Caco-2 (cell line): ENCODE data around the gene IDH3B. TPM values are rescaled to one million over a fixed set of nuclear protein-coding genes. Genes with fewer than 3 reads are reported as not detected.

Experiments
- BruUV-seq: library from RNA; stranded (reverse); fragments of 400-500 nt; replicated peaks from 2 replicates; lab custom pipeline; 2021; lab: Mats Ljungman, UMichigan
- CTCF ChIA-PET: fragments of 300-600 bp; sonication (Branson Sonifier 250); formaldehyde crosslinking; loops from one replicate; lab custom pipeline; 2022; ENCODE audit warnings: antibody characterized with exemption; lab: Charles Lee
- POLR2A ChIA-PET: fragments of 300-600 bp; sonication (Branson Sonifier 250); formaldehyde crosslinking; loops from one replicate; lab custom pipeline; 2022; ENCODE audit warnings: antibody characterized with exemption; lab: Charles Lee
- DNase-seq, 2 experiments: peaks; one replicate each; pipeline versions ENCODE4 v3.0.0 to v3.0.0-alpha.2; 2020 to 2022
- H3K27me3 ChIP-seq: replicated peaks from 2 replicates; pipeline ENCODE4 v1.6.0; 2011; ENCODE audit warnings: low read length; ENCODE audit not compliant: control insufficient read depth, insufficient read depth
- H3K36me3 ChIP-seq: 2 replicates; pipeline ENCODE4 v1.5.1; 2011; ENCODE audit warnings: low read length; ENCODE audit not compliant: control insufficient read depth, insufficient read depth
- H3K4me1 ChIP-seq: fragments of 250-450 bp; sonication (Bioruptor Pico); 2 replicates; pipeline ENCODE4 v1.5.1; 2020; ENCODE audit warnings: mild to moderate bottlenecking
- H3K4me3 ChIP-seq: 2 replicates; pipeline ENCODE4 v1.5.1; 2011; ENCODE audit warnings: low read depth, mild to moderate bottlenecking, control low read depth, low read length
- H3K9me3 ChIP-seq: fragments of 250-450 bp; sonication (Bioruptor Pico); 2 replicates; pipeline ENCODE4 v1.5.1; 2020; ENCODE audit warnings: mild to moderate bottlenecking, moderate library complexity
- H3K27ac Mint-ChIP-seq: one replicate; pipeline ENCODE4 v1.8.0; 2022; ENCODE audit warnings: mixed read lengths; ENCODE audit not compliant: unreplicated experiment
- H3K27me3 Mint-ChIP-seq: one replicate; pipeline ENCODE4 v1.8.0; 2022; ENCODE audit warnings: mixed read lengths; ENCODE audit not compliant: insufficient read depth, unreplicated experiment
- H3K36me3 Mint-ChIP-seq: one replicate; pipeline ENCODE4 v1.8.0; 2022; ENCODE audit warnings: mild to moderate bottlenecking, mixed read lengths; ENCODE audit not compliant: insufficient read depth, unreplicated experiment
- H3K4me1 Mint-ChIP-seq: one replicate; pipeline ENCODE4 v1.8.0; 2022; ENCODE audit warnings: low read depth, mixed read lengths; ENCODE audit not compliant: unreplicated experiment
- H3K4me3 Mint-ChIP-seq: one replicate; pipeline ENCODE4 v1.8.0; 2022; ENCODE audit warnings: mild to moderate bottlenecking, moderate library complexity, mixed read lengths; ENCODE audit not compliant: unreplicated experiment
- H3K9me3 Mint-ChIP-seq: one replicate; pipeline ENCODE4 v1.8.0; 2022; ENCODE audit warnings: mixed read lengths; ENCODE audit not compliant: unreplicated experiment
- intact Hi-C: fragments of 100-400 bp; cut with micrococcal nuclease; formaldehyde crosslinking; loops from one replicate; pipeline ENCODE4 v1.10.0; 2022; ENCODE audit not compliant: unreplicated experiment
- total RNA-seq: library from RNA; stranded (reverse); gene quantifications from 2 replicates; pipeline ENCODE4 v1.2.3, GENCODE V29; 2022
- TF ChIP-seq, protein P1 (sequence below), 2 experiments: fragments of 200-600 bp in 1 of 2; IDR thresholded peaks; 1 replicate in 1 of 2; 2 replicates in 1 of 2; pipeline versions ENCODE4 v1.5.1 to v1.8.0; 2011 to 2022; ENCODE audit warnings: antibody characterized with exemption in 1 of 2, control low read depth in 1 of 2, inconsistent platforms in 1 of 2, low read depth in 1 of 2, low read length in 1 of 2, mild to moderate bottlenecking in 1 of 2, moderate library complexity in 1 of 2; ENCODE audit not compliant: insufficient read depth in 1 of 2, severe bottlenecking in 1 of 2, unreplicated experiment in 1 of 2

The IDH3B gene
- total RNA-seq, 1 experiment from 2014 or later = 137 TPM

DNA sequence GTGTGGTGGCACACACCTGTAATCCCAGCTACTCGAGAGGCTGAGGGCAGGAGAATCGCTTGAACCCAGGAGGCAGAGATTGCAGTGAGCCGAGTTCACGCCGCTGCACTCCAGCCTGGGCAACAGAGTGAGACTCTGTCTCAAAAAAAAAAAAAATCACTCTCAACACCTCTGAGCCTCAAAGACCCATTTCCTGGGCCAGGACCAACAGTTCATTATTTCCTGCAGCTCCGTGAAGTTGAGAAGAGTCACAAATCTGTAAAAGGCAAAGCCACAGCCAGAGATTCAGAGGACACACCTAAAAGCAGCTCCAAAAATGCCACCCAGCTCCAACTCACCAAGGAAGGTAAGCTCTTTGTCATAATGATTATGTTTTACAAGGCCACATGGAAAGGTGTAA, 26.8 kb downstream of the IDH3B start:
- intact Hi-C loops = no loop called here
- no peak overlapping the region for H3K4me3 Mint-ChIP-seq
- no peaks in the 10 kb centered on the region for H3K4me1 ChIP-seq
- no peaks in the 10 kb centered on the region for H3K4me1 Mint-ChIP-seq
- H3K36me3 Mint-ChIP-seq = no peaks in the 10 kb centered on the region
- ChIA-PET CTCF (no interaction called here), POLR2A (interaction anchor here (0.6 kb wide), 1 partner anchor 15 kb away, joined by 4 read pairs; the partner anchor contains the start of gene NOP56)
- no peak overlapping the region for H3K4me3 ChIP-seq
- no peaks in the 10 kb centered on the region for H3K9me3 Mint-ChIP-seq
- BruUV-seq = no TSS peak
- no peak for DNase-seq
- no peaks in the 10 kb centered on the region for H3K36me3 ChIP-seq
- H3K9me3 ChIP-seq = no peaks in the 10 kb centered on the region
- TF ChIP-seq, protein P1, sequence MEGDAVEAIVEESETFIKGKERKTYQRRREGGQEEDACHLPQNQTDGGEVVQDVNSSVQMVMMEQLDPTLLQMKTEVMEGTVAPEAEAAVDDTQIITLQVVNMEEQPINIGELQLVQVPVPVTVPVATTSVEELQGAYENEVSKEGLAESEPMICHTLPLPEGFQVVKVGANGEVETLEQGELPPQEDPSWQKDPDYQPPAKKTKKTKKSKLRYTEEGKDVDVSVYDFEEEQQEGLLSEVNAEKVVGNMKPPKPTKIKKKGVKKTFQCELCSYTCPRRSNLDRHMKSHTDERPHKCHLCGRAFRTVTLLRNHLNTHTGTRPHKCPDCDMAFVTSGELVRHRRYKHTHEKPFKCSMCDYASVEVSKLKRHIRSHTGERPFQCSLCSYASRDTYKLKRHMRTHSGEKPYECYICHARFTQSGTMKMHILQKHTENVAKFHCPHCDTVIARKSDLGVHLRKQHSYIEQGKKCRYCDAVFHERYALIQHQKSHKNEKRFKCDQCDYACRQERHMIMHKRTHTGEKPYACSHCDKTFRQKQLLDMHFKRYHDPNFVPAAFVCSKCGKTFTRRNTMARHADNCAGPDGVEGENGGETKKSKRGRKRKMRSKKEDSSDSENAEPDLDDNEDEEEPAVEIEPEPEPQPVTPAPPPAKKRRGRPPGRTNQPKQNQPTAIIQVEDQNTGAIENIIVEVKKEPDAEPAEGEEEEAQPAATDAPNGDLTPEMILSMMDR (IDR thresholded peaks at IDR 0.05; ENCODE audit: insufficient read depth in 1 of 2, low read depth in 1 of 2, low read length in 1 of 2, severe bottlenecking in 1 of 2, unreplicated experiment in 1 of 2) = no peak
- H3K27ac Mint-ChIP-seq = no peak overlapping the region
- no peaks in the 10 kb centered on the region for H3K27me3 ChIP-seq
- no peaks in the 10 kb centered on the region for H3K27me3 Mint-ChIP-seq

DNA sequence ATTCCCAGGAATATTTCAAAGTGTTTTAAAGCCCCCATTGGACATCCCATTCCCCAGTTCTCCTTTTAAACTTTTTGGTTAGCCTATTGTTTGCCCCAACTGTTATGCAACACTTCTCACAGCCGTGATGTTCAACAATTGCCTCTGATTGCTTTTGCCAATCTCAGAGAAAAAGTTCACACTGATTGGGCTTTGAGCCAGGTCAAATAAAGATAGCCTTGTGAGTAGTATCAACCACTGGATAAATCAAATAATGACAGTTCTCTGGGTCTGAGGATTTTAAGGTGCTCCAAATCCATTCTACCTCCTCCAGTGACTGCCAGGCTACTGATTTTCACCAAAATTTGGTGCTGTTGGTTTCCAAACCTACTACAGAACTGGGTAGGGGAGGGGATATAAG, 30.6 kb downstream of the IDH3B start:
- H3K4me3 Mint-ChIP-seq = no peak overlapping the region
- Histone ChIP-seq H3K36me3 (no peaks in the 10 kb centered on the region), H3K4me1 (no peaks in the 10 kb centered on the region), H3K4me3 (no peak overlapping the region), H3K27me3 (no peaks in the 10 kb centered on the region), H3K9me3 (no peaks in the 10 kb centered on the region)
- CTCF ChIA-PET = no interaction called here
- peaks cover 5% of the 10 kb centered on the region for H3K27me3 Mint-ChIP-seq
- DNase-seq = no peak
- TF ChIP-seq, protein P1 (IDR thresholded peaks at IDR 0.05; ENCODE audit: insufficient read depth in 1 of 2, low read depth in 1 of 2, low read length in 1 of 2, severe bottlenecking in 1 of 2, unreplicated experiment in 1 of 2) = no peak
- intact Hi-C loops = no loop called here
- H3K9me3 Mint-ChIP-seq = no peaks in the 10 kb centered on the region
- no peak overlapping the region for H3K27ac Mint-ChIP-seq
- H3K4me1 Mint-ChIP-seq = no peaks in the 10 kb centered on the region
- no peaks in the 10 kb centered on the region for H3K36me3 Mint-ChIP-seq
- POLR2A ChIA-PET = no interaction called here
- no TSS peak for BruUV-seq

DNA sequence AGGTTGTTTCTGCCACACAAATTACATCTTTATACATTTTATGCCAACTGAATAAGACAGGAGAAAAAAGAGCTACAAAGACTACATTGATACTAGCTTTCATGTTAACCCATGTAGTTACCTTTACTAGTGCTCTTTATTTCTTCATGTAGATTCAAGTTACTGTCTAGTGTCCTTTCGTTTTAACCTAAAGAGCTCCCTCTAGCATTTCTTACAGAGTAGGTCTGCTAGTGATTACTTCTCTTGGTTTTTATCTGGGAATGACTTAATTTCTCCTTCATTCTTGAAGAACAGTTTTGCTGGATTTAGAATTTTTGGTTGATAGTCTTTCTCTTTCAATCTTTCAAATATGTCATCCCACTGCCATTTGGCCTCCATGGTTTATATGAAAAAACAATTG, 32.8 kb downstream of the IDH3B start:
- DNase-seq = no peak
- no peaks in the 10 kb centered on the region for H3K36me3 Mint-ChIP-seq
- no peak overlapping the region for H3K4me3 Mint-ChIP-seq
- ChIA-PET CTCF (interaction anchor here (1.0 to 1.1 kb wide), 2 partner anchors 59 to 107 kb away, joined by 4 to 5 read pairs; no protein-coding TSS in a partner anchor), POLR2A (interaction anchor here (0.6 kb wide), 1 partner anchor 1301 kb away, joined by 12 read pairs; no protein-coding TSS in a partner anchor)
- H3K27ac Mint-ChIP-seq = no peak overlapping the region
- TF ChIP-seq, protein P1 (IDR thresholded peaks at IDR 0.05; ENCODE audit: insufficient read depth in 1 of 2, low read depth in 1 of 2, low read length in 1 of 2, severe bottlenecking in 1 of 2, unreplicated experiment in 1 of 2) = no peak
- Histone ChIP-seq H3K36me3 (no peaks in the 10 kb centered on the region), H3K4me3 (no peak overlapping the region), H3K9me3 (no peaks in the 10 kb centered on the region; the same call in none of the 2 replicates), H3K27me3 (no peaks in the 10 kb centered on the region), H3K4me1 (no peaks in the 10 kb centered on the region)
- peaks cover 5% of the 10 kb centered on the region for H3K27me3 Mint-ChIP-seq
- no peaks in the 10 kb centered on the region for H3K9me3 Mint-ChIP-seq
- no TSS peak for BruUV-seq
- intact Hi-C loops = loop anchor here (1.0 kb wide), 1 partner anchor 107 kb away; no protein-coding TSS in a partner anchor
- no peaks in the 10 kb centered on the region for H3K4me1 Mint-ChIP-seq
